GM12874 (cell line): ENCODE measurements around the gene PTPN6.

ENCODE experiments used
- CTCF ChIP-seq: IDR thresholded peaks from 2 replicates; pipeline ENCODE4 v1.5.1; 2011; ENCODE audit warnings: low read depth, mild to moderate bottlenecking, control low read depth, low read length, moderate library complexity; ENCODE audit not compliant: insufficient read depth

The PTPN6 gene

DNA sequence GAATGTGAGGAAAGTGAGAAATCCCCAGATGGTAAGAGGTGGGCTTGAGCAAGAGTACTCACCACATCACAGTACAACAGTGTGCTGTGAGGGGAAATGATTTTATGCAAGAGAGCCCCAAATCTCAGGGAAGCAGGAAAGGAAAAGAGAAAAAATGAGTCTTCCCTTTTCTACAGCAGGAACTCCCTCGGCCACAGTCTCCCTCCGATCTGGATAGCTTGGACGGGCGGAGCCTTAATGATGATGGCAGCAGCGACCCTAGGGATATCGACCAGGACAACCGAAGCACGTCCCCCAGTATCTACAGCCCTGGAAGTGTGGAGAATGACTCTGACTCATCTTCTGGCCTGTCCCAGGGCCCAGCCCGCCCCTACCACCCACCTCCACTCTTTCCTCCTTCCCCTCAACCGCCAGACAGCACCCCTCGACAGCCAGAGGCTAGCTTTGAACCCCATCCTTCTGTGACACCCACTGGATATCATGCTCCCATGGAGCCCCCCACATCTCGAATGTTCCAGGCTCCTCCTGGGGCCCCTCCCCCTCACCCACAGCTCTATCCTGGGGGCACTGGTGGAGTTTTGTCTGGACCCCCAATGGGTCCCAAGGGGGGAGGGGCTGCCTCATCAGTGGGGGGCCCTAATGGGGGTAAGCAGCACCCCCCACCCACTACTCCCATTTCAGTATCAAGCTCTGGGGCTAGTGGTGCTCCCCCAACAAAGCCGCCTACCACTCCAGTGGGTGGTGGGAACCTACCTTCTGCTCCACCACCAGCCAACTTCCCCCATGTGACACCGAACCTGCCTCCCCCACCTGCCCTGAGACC is 15.6 kb upstream of the PTPN6 start:
- no peak for TF ChIP-seq CTCF

DNA sequence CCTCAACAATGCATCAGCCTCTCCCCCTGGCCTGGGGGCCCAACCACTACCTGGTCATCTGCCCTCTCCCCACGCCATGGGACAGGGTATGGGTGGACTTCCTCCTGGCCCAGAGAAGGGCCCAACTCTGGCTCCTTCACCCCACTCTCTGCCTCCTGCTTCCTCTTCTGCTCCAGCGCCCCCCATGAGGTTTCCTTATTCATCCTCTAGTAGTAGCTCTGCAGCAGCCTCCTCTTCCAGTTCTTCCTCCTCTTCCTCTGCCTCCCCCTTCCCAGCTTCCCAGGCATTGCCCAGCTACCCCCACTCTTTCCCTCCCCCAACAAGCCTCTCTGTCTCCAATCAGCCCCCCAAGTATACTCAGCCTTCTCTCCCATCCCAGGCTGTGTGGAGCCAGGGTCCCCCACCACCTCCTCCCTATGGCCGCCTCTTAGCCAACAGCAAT is 14.9 kb upstream of the PTPN6 start:
- TF ChIP-seq CTCF, result no peak

GRCh38 chr12:6936636-6937480 is 14.3 kb upstream of the PTPN6 start:
- 0 out of 2 replicates have a peak, but pooled peaks have one; percentile 1 for TF ChIP-seq CTCF

DNA sequence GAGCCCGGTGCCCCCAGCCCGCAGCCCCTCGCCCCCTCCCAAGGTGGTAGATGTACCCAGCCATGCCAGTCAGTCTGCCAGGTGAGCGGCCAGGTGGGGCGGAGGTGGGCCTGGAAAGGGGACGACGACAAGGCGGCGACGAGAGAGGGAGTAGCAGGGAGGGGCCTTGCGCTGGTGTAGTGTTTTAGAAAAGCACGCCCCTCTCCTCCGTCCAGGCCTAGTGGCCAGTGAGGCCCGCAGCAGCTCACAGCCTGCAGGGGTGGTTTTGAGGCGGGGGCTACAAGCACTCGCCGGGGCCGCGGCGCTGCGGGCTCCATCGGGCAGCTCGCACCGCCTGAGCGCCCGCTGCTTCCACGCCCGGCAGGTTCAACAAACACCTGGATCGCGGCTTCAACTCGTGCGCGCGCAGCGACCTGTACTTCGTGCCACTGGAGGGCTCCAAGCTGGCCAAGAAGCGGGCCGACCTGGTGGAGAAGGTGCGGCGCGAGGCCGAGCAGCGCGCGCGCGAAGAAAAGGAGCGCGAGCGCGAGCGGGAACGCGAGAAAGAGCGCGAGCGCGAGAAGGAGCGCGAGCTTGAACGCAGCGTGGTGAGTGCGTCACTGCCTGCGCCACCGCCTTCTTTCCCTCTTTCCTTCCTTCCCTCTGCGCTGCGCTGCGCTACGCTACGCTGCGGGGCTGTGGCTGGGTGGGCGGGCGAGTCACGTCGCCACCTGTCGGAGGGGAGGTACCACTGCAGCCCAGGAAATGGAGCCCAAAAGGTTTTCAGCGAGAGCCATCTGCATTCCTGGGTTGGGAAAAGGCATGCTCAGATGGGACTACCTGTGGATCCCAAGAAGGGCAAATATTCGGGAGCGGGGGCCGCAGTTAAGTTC is 13.4 kb upstream of the PTPN6 start:
- peak; percentile 96 for TF ChIP-seq CTCF

- no peak for TF ChIP-seq CTCF
These were observed 12.6 kb upstream of the PTPN6 start for GRCh38 chr12:6938353-6939190.

- TF ChIP-seq CTCF, result no peak
These were observed 12.0 kb upstream of the PTPN6 start for GRCh38 chr12:6939191-6939540.
